H1 (cell line): ENCODE data around the gene ARID4B. TPM values are rescaled to one million over a fixed set of nuclear protein-coding genes. Genes with fewer than 3 reads are reported as not detected.

Experiments used
- CTCF ChIA-PET: fragments of 300-600 bp; sonication (Branson Sonifier 250); formaldehyde crosslinking; loops from one replicate; lab custom pipeline; 2021; ENCODE audit not compliant: partially characterized antibody; lab: Charles Lee
- POLR2A ChIA-PET: fragments of 300-600 bp; sonication (Branson Sonifier 250); formaldehyde crosslinking; loops from one replicate; lab custom pipeline; 2021; ENCODE audit warnings: inconsistent platforms; ENCODE audit not compliant: partially characterized antibody; lab: Charles Lee
- DNase-seq, 2 experiments: peaks; one replicate each; pipeline versions ENCODE4 v3.0.0 to v3.0.0-alpha.2; 2010 to 2022; ENCODE audit warnings: low spot score in 2 of 2, low read depth in 1 of 2, mixed read lengths in 1 of 2
- FAIRE-seq: peaks from 2 replicates; lab custom pipeline; 2011; peaks lifted over from hg19 to GRCh38; lab: Jason Lieb, UNC
- H2AFZ ChIP-seq: 2 replicates; pipeline ENCODE4 v1.8.1; 2012; ENCODE audit warnings: low read length, inconsistent platforms
- H2AK5ac ChIP-seq: 2 replicates; pipeline ENCODE4 v1.6.1; 2013; ENCODE audit warnings: low read depth, low read length
- H2BK120ac ChIP-seq: replicated peaks from 2 replicates; pipeline ENCODE3; 2013; ENCODE audit warnings: low read depth, low read length, inconsistent platforms
- H2BK12ac ChIP-seq: 2 replicates; pipeline ENCODE4 v1.6.1; 2013; ENCODE audit warnings: low read depth, low read length
- H2BK15ac ChIP-seq: 2 replicates; pipeline ENCODE4 v1.6.1; 2013; ENCODE audit warnings: low read length
- H2BK20ac ChIP-seq: 2 replicates; pipeline ENCODE4 v1.6.1; 2013; ENCODE audit warnings: low read length
- H2BK5ac ChIP-seq: 2 replicates; pipeline ENCODE4 v1.6.1; 2013; ENCODE audit warnings: low read depth, low read length
- H3K14ac ChIP-seq: 2 replicates; pipeline ENCODE4 v1.6.1; 2013; ENCODE audit warnings: inconsistent platforms; ENCODE audit not compliant: insufficient read length
- H3K18ac ChIP-seq: 2 replicates; pipeline ENCODE4 v1.6.1; 2013; ENCODE audit warnings: low read length; ENCODE audit errors: extremely low read depth
- H3K23ac ChIP-seq: 2 replicates; pipeline ENCODE4 v1.6.1; 2013; ENCODE audit warnings: inconsistent platforms; ENCODE audit not compliant: insufficient read length
- H3K23me2 ChIP-seq: 2 replicates; pipeline ENCODE4 v1.6.1; 2013; ENCODE audit warnings: low read depth, low read length
- H3K27ac ChIP-seq: 2 replicates; pipeline ENCODE4 v1.6.1; 2011; ENCODE audit warnings: low read depth, low read length, inconsistent platforms
- H3K27me3 ChIP-seq, 4 experiments: replicated peaks in 1 of 4; 1 replicate in 1 of 4; 2 replicates in 3 of 4; pipeline versions ENCODE4 v1.6.1 to v1.8.1; 2011 to 2013; ENCODE audit warnings: low read length in 3 of 4, mild to moderate bottlenecking in 3 of 4, inconsistent platforms in 2 of 4, mixed read lengths in 2 of 4, moderate library complexity in 1 of 4; ENCODE audit not compliant: control insufficient read depth in 3 of 4, insufficient read depth in 3 of 4; ENCODE audit errors: extremely low read depth in 1 of 4
- H3K36me3 ChIP-seq, 4 experiments: 2 replicates each; pipeline versions ENCODE4 v1.6.1 to v1.8.1; 2011 to 2013; ENCODE audit warnings: mild to moderate bottlenecking in 4 of 4, low read length in 3 of 4, moderate library complexity in 2 of 4, control low read depth in 1 of 4, inconsistent platforms in 1 of 4; ENCODE audit not compliant: insufficient read depth in 4 of 4, control insufficient read depth in 2 of 4
- H3K4ac ChIP-seq: replicated peaks from 2 replicates; pipeline ENCODE3; 2013; ENCODE audit warnings: low read length, low read depth, mixed read lengths, inconsistent platforms; ENCODE audit not compliant: insufficient read length
- H3K4me1 ChIP-seq, 4 experiments: replicated peaks in 1 of 4; 1 replicate in 1 of 4; 2 replicates in 3 of 4; pipeline versions ENCODE4 v1.6.1 to v1.8.1; 2011 to 2013; ENCODE audit warnings: low read length in 3 of 4, inconsistent platforms in 2 of 4, mixed read lengths in 1 of 4; ENCODE audit not compliant: insufficient read depth in 4 of 4, control insufficient read depth in 3 of 4
- H3K4me2 ChIP-seq, 2 experiments: 2 replicates each; pipeline versions ENCODE4 v1.6.1 to v1.8.1; 2011 to 2013; ENCODE audit warnings: low read depth in 2 of 2, low read length in 2 of 2, control low read depth in 1 of 2, inconsistent platforms in 1 of 2, mild to moderate bottlenecking in 1 of 2; ENCODE audit not compliant: insufficient read depth in 1 of 2
- H3K4me3 ChIP-seq, 4 experiments: fragments of 200-600, 300-600 bp in 1 of 4; sonication (generic), shearing (Covaris generic), sonication (Bioruptor Twin) in 1 of 4; 2 replicates each; pipeline versions ENCODE4 v1.5.1 to v1.8.1; 2011 to 2016; ENCODE audit warnings: low read length in 4 of 4, low read depth in 3 of 4, control low read depth in 2 of 4, inconsistent platforms in 2 of 4, mild to moderate bottlenecking in 2 of 4, mixed read lengths in 1 of 4, moderate library complexity in 1 of 4; ENCODE audit not compliant: insufficient read depth in 2 of 4; ENCODE audit errors: extremely low read depth in 1 of 4
- H3K56ac ChIP-seq: replicated peaks from 2 replicates; pipeline ENCODE3; 2013; ENCODE audit warnings: low read depth, mild to moderate bottlenecking, mixed read lengths, low read length, inconsistent platforms; ENCODE audit not compliant: insufficient read length
- H3K79me1 ChIP-seq: 2 replicates; pipeline ENCODE4 v1.6.1; 2013; ENCODE audit warnings: low read depth, low read length, control low read depth
- H3K79me2 ChIP-seq, 2 experiments: 2 replicates each; pipeline versions ENCODE4 v1.6.1 to v1.8.1; 2012 to 2013; ENCODE audit warnings: low read length in 2 of 2, mild to moderate bottlenecking in 2 of 2, inconsistent platforms in 1 of 2; ENCODE audit not compliant: insufficient read depth in 2 of 2, control insufficient read depth in 1 of 2
- H3K9ac ChIP-seq, 4 experiments: replicated peaks in 1 of 4; 1 replicate in 1 of 4; 2 replicates in 3 of 4; pipeline versions ENCODE4 v1.6.1 to v1.8.1; 2011 to 2013; ENCODE audit warnings: low read depth in 3 of 4, low read length in 3 of 4, control low read depth in 2 of 4, mild to moderate bottlenecking in 2 of 4, moderate library complexity in 2 of 4, inconsistent platforms in 1 of 4; ENCODE audit errors: extremely low read depth in 1 of 4
- H3K9me3 ChIP-seq, 2 experiments: 2 replicates each; pipeline versions ENCODE4 v1.6.1 to v1.8.1; 2012 to 2013; ENCODE audit warnings: mild to moderate bottlenecking in 2 of 2, moderate library complexity in 2 of 2, control low read depth in 1 of 2, inconsistent platforms in 1 of 2, low read depth in 1 of 2, low read length in 1 of 2, mixed read lengths in 1 of 2; ENCODE audit not compliant: insufficient read depth in 2 of 2
- H4K20me1 ChIP-seq, 2 experiments: replicated peaks in 1 of 2; 2 replicates each; pipeline versions ENCODE3 to v1.8.1; 2011 to 2013; ENCODE audit warnings: inconsistent platforms in 2 of 2, low read length in 2 of 2, mild to moderate bottlenecking in 1 of 2; ENCODE audit not compliant: insufficient read depth in 2 of 2, control insufficient read depth in 1 of 2
- H4K5ac ChIP-seq: 2 replicates; pipeline ENCODE4 v1.6.1; 2013; ENCODE audit warnings: low read length, low read depth, mixed read lengths, inconsistent platforms; ENCODE audit not compliant: insufficient read length
- H4K8ac ChIP-seq: 2 replicates; pipeline ENCODE4 v1.8.0; 2013; ENCODE audit warnings: mild to moderate bottlenecking, moderate library complexity, low read length, inconsistent platforms; ENCODE audit not compliant: insufficient read depth; ENCODE audit errors: extremely low read depth
- H4K91ac ChIP-seq: replicated peaks from 2 replicates; pipeline ENCODE3; 2013; ENCODE audit warnings: low read length, mixed read lengths, inconsistent platforms; ENCODE audit not compliant: insufficient read length
- CBX5 ChIP-seq: fragments of 300-800, 300-1000 bp; sonication (generic); IDR thresholded peaks from 2 replicates; pipeline ENCODE4 v1.7.1; 2016; ENCODE audit warnings: antibody characterized with exemption, low read length, low read depth
- JUND ChIP-seq: IDR thresholded peaks from 2 replicates; pipeline ENCODE4 v1.6.1; 2011; ENCODE audit warnings: mild to moderate bottlenecking, improper control_type of control experiment, low read length
- NRF1 ChIP-seq: IDR thresholded peaks from 2 replicates; pipeline ENCODE4 v1.6.1; 2011; ENCODE audit warnings: mild to moderate bottlenecking, low read depth, low read length, improper control_type of control experiment
- POLR2AphosphoS5 ChIP-seq: IDR thresholded peaks from 2 replicates; pipeline ENCODE4 v1.6.1; 2011; ENCODE audit warnings: low read depth, low read length
- RAD21 ChIP-seq, 2 experiments: IDR thresholded peaks in 1 of 2; conservative IDR thresholded peaks in 1 of 2; 2 replicates each; pipeline ENCODE4 v1.6.1; 2011; ENCODE audit warnings: low read depth in 2 of 2, low read length in 2 of 2, improper control_type of control experiment in 1 of 2, inconsistent platforms in 1 of 2, mild to moderate bottlenecking in 1 of 2, moderate library complexity in 1 of 2
- RXRA ChIP-seq: IDR thresholded peaks from 2 replicates; pipeline ENCODE4 v1.6.1; 2011; ENCODE audit warnings: low read depth, mild to moderate bottlenecking, low read length, moderate library complexity; ENCODE audit not compliant: insufficient read depth
- SAP30 ChIP-seq: fragments of 300-600 bp; sonication (generic); IDR thresholded peaks from 2 replicates; pipeline ENCODE4 v1.7.1; 2012; ENCODE audit warnings: low read length, moderate library complexity, mild to moderate bottlenecking, inconsistent platforms; ENCODE audit not compliant: insufficient read depth, insufficient replicate concordance
- SRF ChIP-seq: IDR thresholded peaks from 2 replicates; pipeline ENCODE4 v1.6.1; 2011; ENCODE audit warnings: mild to moderate bottlenecking, low read depth, low read length, moderate library complexity
- WGBS, 2 experiments: shearing (Covaris generic) in 1 of 2; methylation state at CpG; one replicate each; pipeline versions ENCODE4 v1.1.6 to v1.1.7; 2013 to 2015; ENCODE audit warnings: low lambda C conversion rate in 2 of 2, mixed read lengths in 2 of 2, inconsistent platforms in 1 of 2, low coverage in 1 of 2, missing lambda C conversion rate in 1 of 2; ENCODE audit not compliant: insufficient replicate concordance in 2 of 2, insufficient coverage in 1 of 2, insufficient read length in 1 of 2; ENCODE audit errors: extremely low coverage in 1 of 2, missing lambda C conversion rate in 1 of 2; 5-methylcytosine and 5-hydroxymethylcytosine counted together
- polyA plus RNA-seq, 7 experiments: library from polyadenylated mRNA; depleted of rRNA in 3 of 7; stranded (reverse) in 5 of 7; unstranded in 2 of 7; fragments of >200 nt in 5 of 7; fragments of 200-250 nt in 2 of 7; gene quantifications; 1 replicate in 5 of 7; 2 replicates in 1 of 7; 4 replicates in 1 of 7; pipeline versions ENCODE4 v1.2.1 to v1.2.3, GENCODE V29; 2011 to 2013; ENCODE audit warnings: missing spikeins in 2 of 7, mixed read lengths in 2 of 7
- total RNA-seq: library from RNA; stranded (reverse); fragmentation: NEBNext Ultra II Directional; extraction: Animal tissue kit (Norgen Biotek cat#: 25700); gene quantifications from 2 replicates; pipeline ENCODE4 v1.2.1, GENCODE V29; 2021

Gene ARID4B
- total and polyA plus RNA-seq, 2 of the 8 experiments (the other 6 are each of a cell fraction or from before 2014, with no cell fraction given), result 5.1 to 28.8 TPM

GRCh38 chr1:235325139-235325538, 2.8 kb downstream of the ARID4B start:
- Histone ChIP-seq H2AK5ac (no peak overlapping the region), H3K18ac (no peak overlapping the region), H3K23me2 (peaks cover 5% of the 10 kb centered on the region), H2BK12ac (no peak overlapping the region), H3K14ac (no peak overlapping the region), H2AFZ (no peak overlapping the region), H3K79me1 (no peaks in the 10 kb centered on the region; the same call in 1 of the 2 replicates), H3K4me1 (peaks cover 0 to 5% (median 1%) of the 10 kb centered on the region in 4 experiments; a peak in 3 of 7 replicates), H3K36me3 (peaks cover 0 to 20% (median 0%) of the 10 kb centered on the region in 4 experiments; a peak in 2 of 8 replicates), H4K91ac (no peak overlapping the region), H3K27me3 (no peaks in the 10 kb centered on the region), H3K4me3 (peak overlapping the region in 1 of 4 experiments; percentile 82; a peak in 2 of 8 replicates), H2BK20ac (no peak overlapping the region), H3K4ac (no peak overlapping the region), H3K9ac (no peak overlapping the region), H3K9me3 (no peaks in the 10 kb centered on the region), H4K20me1 (peaks cover 3 to 17% of the 10 kb centered on the region in 2 experiments), H2BK120ac (no peak overlapping the region), H4K8ac (no peak overlapping the region), H3K27ac (no peak overlapping the region), H2BK15ac (no peak overlapping the region), H3K4me2 (peak overlapping the region in 1 of 2 experiments; percentile 82; a peak in 1 of 4 replicates), H4K5ac (no peak overlapping the region), H3K23ac (no peak overlapping the region), H3K56ac (no peak overlapping the region), H3K79me2 (peaks cover 26 to 87% of the 10 kb centered on the region in 2 experiments), H2BK5ac (no peak overlapping the region)
- ChIA-PET POLR2A (interaction anchor here (0.8 to 6.8 kb wide), 5 partner anchors 10 to 64 kb away, joined by 3 to 39 read pairs (median 3); partner anchors contain the start of gene TBCE), CTCF (interaction anchor here (1.2 to 1.6 kb wide), 5 partner anchors 10 to 72 kb away, joined by 3 to 4 read pairs (median 3); no protein-coding TSS in a partner anchor)
- 79 to 100% methylated on average over 1 to 3 of the region's 3 CpGs for WGBS, 2 experiments
- no peak for TF ChIP-seq RXRA
- TF ChIP-seq SRF, result no peak
- no peak for TF ChIP-seq CBX5
- no peak for TF ChIP-seq SAP30
- no peak for TF ChIP-seq POLR2AphosphoS5
- TF ChIP-seq NRF1, result no peak
- TF ChIP-seq RAD21 (IDR thresholded peaks at IDR 0.05 in 1 of 2, conservative IDR thresholded peaks at IDR 0.05 in 1 of 2; ENCODE audit: low read depth in 2 of 2, low read length in 2 of 2), result no peak
- TF ChIP-seq JUND, result no peak
- DNase-seq, result no peak
- no peak for FAIRE-seq
